NCI-H187 treated with DMSO at 0.1 percent for 48 hours (cell line): ENCODE data around the gene MAPT.

ENCODE experiments used
- DNase-seq: peaks from one replicate; lab custom pipeline; 2025; lab: John Stamatoyannopoulos, UW

Gene MAPT

GRCh38 chr17:45973946-45974859 is 79.8 kb downstream of the MAPT start:
- no peak for DNase-seq

- DNase-seq, result no peak
These were observed 80.7 kb downstream of the MAPT start for GRCh38 chr17:45974916-45975630.

DNA sequence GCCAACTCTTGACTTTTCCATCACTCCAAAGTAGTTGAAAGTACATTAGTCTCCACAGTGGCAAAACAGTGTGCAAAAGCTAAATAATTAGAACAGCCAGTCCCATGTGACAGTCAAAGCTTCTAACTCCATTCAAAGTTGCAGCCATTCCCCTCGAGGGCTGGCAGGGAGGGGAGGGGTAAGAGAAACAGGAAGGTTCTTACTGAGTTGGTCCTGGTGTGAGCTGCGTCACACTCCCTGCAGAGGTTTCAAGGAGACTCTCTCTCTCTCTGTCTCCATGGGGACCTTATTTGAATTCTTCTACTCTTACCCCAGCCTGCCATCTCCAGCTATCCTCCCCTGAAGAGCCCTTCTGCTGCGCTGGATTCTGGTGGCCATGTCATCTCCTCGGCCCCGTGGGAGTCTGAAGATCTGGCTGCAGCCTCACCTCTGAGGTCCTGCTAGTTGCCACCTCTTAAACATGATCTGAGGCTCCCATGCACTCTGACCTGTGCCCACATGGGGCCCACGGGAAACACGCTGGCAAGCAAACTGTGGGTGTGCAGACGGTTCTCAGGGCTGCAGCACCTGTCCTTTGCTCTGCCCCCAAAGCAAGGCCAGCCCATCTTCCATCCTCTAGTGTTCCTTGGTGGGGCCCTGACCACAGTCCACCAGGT is 81.4 kb downstream of the MAPT start:
- no peak for DNase-seq

GRCh38 chr17:45976391-45976754 is 82.0 kb downstream of the MAPT start:
- DNase-seq, result no peak

DNA sequence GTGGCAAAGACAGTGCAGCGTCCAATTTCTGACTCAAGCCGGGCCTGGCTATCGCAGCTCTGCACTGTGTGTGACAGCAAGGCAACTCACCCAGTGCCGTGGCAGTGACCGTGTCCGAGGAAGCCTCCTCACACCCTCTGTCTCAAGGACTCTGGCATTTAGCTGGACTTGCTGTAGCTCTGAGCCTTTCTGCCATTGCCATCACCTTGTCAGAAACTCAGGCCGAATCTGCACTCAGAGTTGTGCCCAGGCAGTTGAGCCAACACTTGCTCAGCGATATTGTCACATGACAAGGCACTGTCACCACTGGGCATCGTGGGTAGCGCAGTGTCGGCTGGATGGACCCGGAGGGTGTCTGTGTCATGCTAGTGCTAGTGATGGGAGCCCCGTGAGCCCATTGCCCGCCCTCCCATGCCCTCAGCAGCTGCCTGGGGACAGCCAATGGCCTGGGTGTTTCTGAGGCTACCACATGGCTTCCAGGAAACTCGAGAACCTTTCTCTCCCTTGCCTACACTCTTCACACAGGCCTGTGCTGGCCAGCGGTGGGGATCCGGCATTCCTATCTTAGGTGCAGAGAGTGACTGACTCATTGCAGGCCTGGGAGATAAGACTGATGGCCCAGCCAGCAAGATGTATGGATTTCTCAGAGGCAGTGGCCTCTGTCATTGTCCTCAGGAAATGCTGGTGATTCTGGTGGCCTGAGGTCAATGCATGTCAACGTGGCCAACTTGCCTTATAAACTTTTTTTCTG is 82.6 kb downstream of the MAPT start:
- DNase-seq, result no peak

DNA sequence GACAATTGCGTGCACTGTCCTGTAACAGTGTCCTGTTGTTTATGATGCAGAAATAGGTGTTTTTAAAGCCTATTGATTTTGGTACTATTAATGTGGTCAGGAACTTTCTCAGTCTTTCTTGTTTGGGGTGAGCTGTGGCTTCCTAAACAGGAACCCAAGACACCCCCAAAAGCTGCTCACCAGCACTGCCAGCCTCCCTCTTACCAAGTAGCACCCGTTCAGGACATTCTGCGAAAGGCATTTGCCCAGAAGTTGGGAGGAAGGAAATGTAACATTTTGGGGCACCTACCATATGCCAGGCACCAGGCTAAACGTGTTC is 83.1 kb downstream of the MAPT start:
- no peak for DNase-seq

DNA sequence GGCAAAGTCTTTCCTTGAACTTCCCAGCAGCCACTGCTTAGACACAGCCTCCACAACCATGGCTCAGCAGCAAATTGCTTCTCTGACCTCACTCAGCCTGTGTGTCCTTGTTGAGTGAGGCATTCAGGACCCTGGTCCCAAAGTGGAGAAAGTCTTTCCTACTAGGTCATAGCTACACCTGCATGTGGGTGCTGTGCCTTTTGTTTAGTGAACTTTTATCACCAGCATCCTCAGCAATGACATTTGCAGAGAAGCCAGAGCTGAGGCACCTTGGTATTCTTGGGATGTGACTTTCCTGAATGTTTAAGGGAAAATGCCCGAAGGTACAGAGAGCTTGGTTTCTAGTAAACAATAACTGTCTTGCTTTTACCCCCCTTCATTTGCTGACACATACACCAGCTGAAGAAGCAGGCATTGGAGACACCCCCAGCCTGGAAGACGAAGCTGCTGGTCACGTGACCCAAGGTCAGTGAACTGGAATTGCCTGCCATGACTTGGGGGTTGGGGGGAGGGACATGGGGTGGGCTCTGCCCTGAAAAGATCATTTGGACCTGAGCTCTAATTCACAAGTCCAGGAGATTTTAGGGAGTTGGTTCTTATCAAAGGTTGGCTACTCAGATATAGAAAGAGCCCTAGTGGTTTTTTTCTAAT is 83.7 kb downstream of the MAPT start:
- no peak for DNase-seq

GRCh38 chr17:45979137-45979536 is 84.8 kb downstream of the MAPT start:
- no peak for DNase-seq

DNA sequence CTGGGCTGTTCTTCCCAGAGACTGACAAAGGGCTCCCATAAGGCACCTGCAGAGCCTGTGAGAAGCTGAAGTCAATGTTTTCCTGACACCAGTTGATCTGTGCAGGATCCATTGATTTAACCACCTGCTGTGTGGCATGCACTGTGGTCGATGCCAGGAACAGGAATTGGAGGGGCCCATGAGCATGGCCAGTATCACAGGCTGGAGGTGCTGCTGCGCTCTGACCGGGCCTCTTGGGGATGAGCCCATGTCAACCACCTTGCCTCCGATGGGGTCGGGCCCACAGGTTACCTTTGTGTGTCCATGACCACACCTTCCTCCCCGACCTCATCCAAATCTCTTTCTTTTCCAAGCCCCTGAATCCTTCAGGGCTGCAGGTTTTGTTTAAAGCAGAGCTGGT is 86.5 kb downstream of the MAPT start:
- no peak for DNase-seq

DNA sequence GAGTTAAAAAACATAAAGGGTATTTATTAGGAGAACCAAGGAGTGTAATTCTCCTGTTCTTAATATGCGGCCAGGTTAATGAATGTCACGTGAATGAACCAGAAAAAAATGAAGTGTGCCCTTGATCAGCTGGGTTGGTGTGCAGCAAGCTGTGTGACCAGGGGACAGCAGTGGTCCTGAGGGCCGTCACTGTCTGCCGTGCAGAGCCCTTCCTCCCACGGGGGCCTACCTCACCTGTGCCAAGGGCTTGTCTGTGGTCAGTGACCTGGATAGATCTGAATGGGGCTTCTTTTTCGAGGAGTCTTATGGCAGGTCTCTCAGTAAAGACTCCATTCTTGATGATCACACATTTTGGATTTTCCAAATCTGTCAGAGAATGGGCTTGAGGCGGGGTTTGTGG is 87.0 kb downstream of the MAPT start:
- no peak for DNase-seq

- no peak for DNase-seq
These were observed 88.6 kb downstream of the MAPT start for GRCh38 chr17:45982791-45983613.

GRCh38 chr17:45983614-45984310 is 89.4 kb downstream of the MAPT start:
- no peak for DNase-seq

DNA sequence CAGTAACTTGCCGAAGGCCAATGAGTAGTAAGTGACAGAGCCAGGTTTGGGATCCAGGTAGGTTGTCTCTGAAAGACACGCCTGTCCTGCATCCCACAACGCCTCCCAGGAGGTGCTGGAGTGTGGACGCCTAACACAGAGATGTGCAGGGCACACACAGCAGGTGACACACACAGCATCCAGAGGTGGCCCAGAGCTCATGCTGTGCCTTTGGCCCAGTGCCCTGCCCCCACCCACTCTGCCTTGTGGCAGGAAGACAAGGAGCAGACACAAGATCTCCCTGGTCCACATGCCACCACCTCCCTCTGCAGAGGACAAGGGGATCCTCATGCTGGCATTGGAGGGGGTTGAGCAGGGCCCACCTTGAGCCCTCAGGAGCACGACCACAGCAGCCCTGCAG is 90.0 kb downstream of the MAPT start:
- no peak for DNase-seq

GRCh38 chr17:45985447-45985846 is 91.1 kb downstream of the MAPT start:
- no peak for DNase-seq

DNA sequence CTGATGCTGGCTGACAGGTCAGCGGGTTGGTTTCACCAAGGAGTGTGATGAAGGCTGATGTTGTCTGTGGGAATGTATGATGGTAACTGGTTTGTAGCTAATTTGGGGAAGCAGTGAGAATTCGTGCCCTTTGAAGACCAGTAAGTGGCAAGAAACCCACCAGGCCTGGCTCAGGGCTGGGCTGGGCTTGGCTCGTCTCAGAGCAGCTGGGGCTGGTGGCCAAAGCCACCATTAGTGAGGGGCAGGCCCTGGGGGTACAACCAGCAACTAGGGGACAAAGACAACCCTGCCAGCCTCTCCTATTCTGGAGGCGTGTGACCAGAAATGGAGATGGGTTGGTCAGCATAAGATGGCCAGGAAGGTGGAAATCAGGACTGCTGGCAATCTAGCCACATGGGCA is 91.7 kb downstream of the MAPT start:
- DNase-seq, result no peak

DNA sequence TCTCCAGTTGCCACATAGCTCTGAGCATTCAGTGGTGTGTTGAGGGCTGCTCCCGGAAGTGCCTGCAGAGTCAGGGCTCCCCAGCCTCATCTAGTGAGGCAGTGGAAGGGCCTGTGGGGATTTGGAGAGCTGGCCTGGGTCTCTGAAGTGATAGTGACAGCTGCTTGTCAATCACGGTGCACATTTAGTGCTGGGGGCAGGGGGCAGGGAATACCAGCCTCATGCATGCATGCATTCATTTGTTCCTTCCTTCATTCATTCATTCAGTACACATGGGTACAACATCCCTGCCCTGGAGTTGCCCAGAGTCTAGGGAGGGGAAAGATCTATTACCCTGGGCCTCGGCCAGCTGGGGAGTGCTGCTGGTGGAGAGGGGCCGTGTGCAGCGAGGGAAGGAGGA is 93.4 kb downstream of the MAPT start:
- no peak for DNase-seq

DNA sequence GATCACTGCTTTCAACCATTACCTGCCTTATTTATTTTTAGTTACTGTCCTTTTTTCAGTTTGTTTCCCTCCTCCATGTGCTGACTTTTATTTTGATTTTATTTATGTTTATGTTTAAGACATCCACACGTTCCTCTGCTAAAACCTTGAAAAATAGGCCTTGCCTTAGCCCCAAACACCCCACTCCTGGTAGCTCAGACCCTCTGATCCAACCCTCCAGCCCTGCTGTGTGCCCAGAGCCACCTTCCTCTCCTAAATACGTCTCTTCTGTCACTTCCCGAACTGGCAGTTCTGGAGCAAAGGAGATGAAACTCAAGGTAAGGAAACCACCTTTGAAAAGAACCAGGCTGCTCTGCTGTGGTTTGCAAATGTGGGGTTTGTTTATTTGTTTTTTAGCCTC is 95.4 kb downstream of the MAPT start:
- no peak for DNase-seq

- no peak for DNase-seq
These were observed 96.5 kb downstream of the MAPT start for GRCh38 chr17:45990886-45991285.

GRCh38 chr17:45991341-45991740 is 97.0 kb downstream of the MAPT start:
- DNase-seq, result no peak

DNA sequence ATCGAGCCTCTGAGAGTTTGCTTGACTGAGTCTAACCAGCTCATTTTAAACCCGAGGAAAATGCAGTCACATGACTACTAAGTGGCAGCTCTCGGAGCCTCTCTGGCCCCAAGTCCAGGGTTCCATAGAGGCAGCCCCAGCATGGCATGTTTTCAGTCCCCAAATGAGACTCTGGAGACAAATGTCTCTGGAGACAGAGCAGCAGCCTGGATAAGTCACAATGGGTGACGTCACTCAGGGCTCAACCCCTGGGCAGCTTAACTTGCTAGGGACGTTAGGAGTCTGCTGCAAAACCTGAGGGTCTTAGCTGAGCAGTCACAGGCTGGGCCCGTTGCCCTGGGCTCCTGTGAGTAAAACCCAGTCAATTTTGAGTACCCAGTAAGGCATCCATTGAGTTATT is 97.8 kb downstream of the MAPT start:
- no peak for DNase-seq
